K562 (cell line): Measurements from ENCODE around the gene CNIH3.

Experiments used
- CTCFL ChIP-seq: IDR thresholded peaks from 2 replicates; pipeline ENCODE4 v1.6.1; 2011; ENCODE audit warnings: borderline replicate concordance, low read depth, mild to moderate bottlenecking, moderate library complexity, low read length; ENCODE audit not compliant: insufficient read depth, poor library complexity, severe bottlenecking
- E2F8 ChIP-seq: fragments of 450-650 bp; IDR thresholded peaks from 2 replicates; pipeline ENCODE4 v1.7.1; 2018; ENCODE audit warnings: mild to moderate bottlenecking, low read depth; ENCODE audit not compliant: partially characterized antibody
- FOXO4 ChIP-seq: fragments of 450-650 bp; formaldehyde crosslinking; IDR thresholded peaks from 2 replicates; pipeline ENCODE4 v1.4.0; 2020; ENCODE audit warnings: mild to moderate bottlenecking, moderate library complexity
- HOXB6 ChIP-seq: fragments of 250-450 bp; sonication (Bioruptor Pico); IDR thresholded peaks from 2 replicates; pipeline ENCODE4 v1.5.1; 2022; ENCODE audit warnings: mild to moderate bottlenecking, borderline replicate concordance
- MAX ChIP-seq: sonication (generic); formaldehyde crosslinking; IDR thresholded peaks from 2 replicates; pipeline ENCODE4 v1.9.0; 2022; ENCODE audit warnings: mild to moderate bottlenecking, missing genetic modification reagents
- POLR2AphosphoS5 ChIP-seq: IDR thresholded peaks from 2 replicates; pipeline ENCODE4 v1.6.1; 2011; ENCODE audit warnings: mild to moderate bottlenecking, low read depth, low read length, moderate library complexity; ENCODE audit not compliant: control insufficient read depth, insufficient read depth
- RAD21 ChIP-seq, 2 experiments: fragments of 250-450 bp in 1 of 2; fragments of 450-650 bp in 1 of 2; sonication (Bioruptor Pico) in 1 of 2; formaldehyde crosslinking in 1 of 2; IDR thresholded peaks in 1 of 2; conservative IDR thresholded peaks in 1 of 2; 2 replicates each; pipeline versions ENCODE4 v1.4.0 to v1.8.0; 2020 to 2022; ENCODE audit warnings: mild to moderate bottlenecking in 2 of 2, moderate library complexity in 1 of 2
- STAG1 ChIP-seq: sonication (generic); formaldehyde crosslinking; IDR thresholded peaks from 2 replicates; pipeline ENCODE4 v1.5.0; 2020; ENCODE audit warnings: missing genetic modification reagents, borderline replicate concordance
- TAF1 ChIP-seq: IDR thresholded peaks from 2 replicates; pipeline ENCODE4 v1.6.1; 2011; ENCODE audit warnings: mild to moderate bottlenecking, low read length, moderate library complexity; ENCODE audit not compliant: insufficient read depth, control insufficient read depth, severe bottlenecking; ENCODE audit errors: extremely low read depth
- YY1 ChIP-seq, 3 experiments: IDR thresholded peaks; 2 replicates each; pipeline ENCODE4 v1.6.1; 2011; ENCODE audit warnings: low read length in 2 of 3, mild to moderate bottlenecking in 2 of 3, moderate library complexity in 2 of 3, borderline replicate concordance in 1 of 3, control low read depth in 1 of 3, low read depth in 1 of 3; ENCODE audit not compliant: insufficient read depth in 3 of 3, insufficient replicate concordance in 2 of 3, control insufficient read depth in 1 of 3, insufficient read length in 1 of 3; ENCODE audit errors: extremely low read depth in 1 of 3
- ZBTB1 ChIP-seq: sonication (generic); formaldehyde crosslinking; IDR thresholded peaks from 2 replicates; pipeline ENCODE4 v1.8.1; 2023; ENCODE audit warnings: missing genetic modification reagents, low read depth, mild to moderate bottlenecking, borderline replicate concordance
- ZBTB33 ChIP-seq: sonication (generic); formaldehyde crosslinking; IDR thresholded peaks from 2 replicates; pipeline ENCODE4 v1.8.1; 2023; ENCODE audit warnings: mild to moderate bottlenecking, missing genetic modification reagents
- ZBTB43 ChIP-seq: sonication (generic); formaldehyde crosslinking; IDR thresholded peaks from 2 replicates; pipeline ENCODE4 v1.8.0; 2023; ENCODE audit warnings: mild to moderate bottlenecking, missing genetic modification reagents

GRCh38 chr1:224769452-224770335 is 153.6 kb downstream of the CNIH3 start:
- no peak for TF ChIP-seq RAD21 (CRISPR knock-in tag; conservative IDR thresholded peaks at IDR 0.05 in 1 of 2, IDR thresholded peaks at IDR 0.05 in 1 of 2)
- no peak for TF ChIP-seq ZBTB1 (CRISPR knock-in tag)
- no peak for TF ChIP-seq E2F8
- TF ChIP-seq ZBTB33 (CRISPR knock-in tag) = no peak
- TF ChIP-seq POLR2AphosphoS5 = no peak
- no peak for TF ChIP-seq FOXO4
- no peak for TF ChIP-seq STAG1 (CRISPR knock-in tag)
- no peak for TF ChIP-seq TAF1
- no peak for TF ChIP-seq ZBTB43
- TF ChIP-seq HOXB6 (CRISPR knock-in tag) = no peak
- no peak for TF ChIP-seq YY1 (IDR thresholded peaks at IDR 0.05; ENCODE audit: borderline replicate concordance in 1 of 3, control insufficient read depth in 1 of 3, extremely low read depth in 1 of 3, insufficient read depth in 3 of 3, insufficient read length in 1 of 3, insufficient replicate concordance in 2 of 3, low read depth in 1 of 3, low read length in 2 of 3)
- TF ChIP-seq CTCFL = no peak
- no peak for TF ChIP-seq MAX (CRISPR knock-in tag)
